Thoracic aorta (tissue), 2 donors: ENCODE data around the gene AUNIP. TPM values are rescaled to one million over a fixed set of nuclear protein-coding genes. Genes with fewer than 3 reads are reported as not detected.

ENCODE experiments used
- ATAC-seq: fragments of 150-250 bp; one replicate; pipeline ENCODE4 v1.8.0; 2017; ENCODE audit warnings: low read depth; ENCODE audit not compliant: insufficient number of reproducible peaks, low FRiP score
- DNase-seq: peaks from one replicate; pipeline ENCODE4 v3.0.0-alpha.2; 2020; ENCODE audit warnings: low spot score
- H3K27ac ChIP-seq, 2 donors: fragments of 200-600 bp; sonication (generic); 1 replicate in 1 of 2; 2 replicates in 1 of 2; pipeline ENCODE4 v1.5.1; 2016; ENCODE audit warnings: mild to moderate bottlenecking in 2 of 2, moderate library complexity in 2 of 2
- H3K27me3 ChIP-seq: fragments of 200-600 bp; sonication (generic); replicated peaks from 2 replicates; pipeline ENCODE4 v1.6.0; 2016; ENCODE audit warnings: mild to moderate bottlenecking; ENCODE audit not compliant: insufficient read depth
- H3K36me3 ChIP-seq: fragments of 200-600 bp; sonication (generic); one replicate; pipeline ENCODE4 v1.5.1; 2016
- H3K4me1 ChIP-seq, 2 donors: fragments of 200-600 bp; sonication (generic); 1 replicate in 1 of 2; 2 replicates in 1 of 2; pipeline versions ENCODE4 v1.5.1 to v1.6.0; 2016; ENCODE audit warnings: low read depth in 2 of 2, mild to moderate bottlenecking in 1 of 2; ENCODE audit not compliant: control insufficient read depth in 1 of 2
- H3K4me3 ChIP-seq: fragments of 200-600 bp; sonication (generic); 2 replicates; pipeline ENCODE4 v1.5.1; 2016; ENCODE audit warnings: mild to moderate bottlenecking
- H3K9me3 ChIP-seq: fragments of 200-600 bp; sonication (generic); 2 replicates; pipeline ENCODE4 v1.5.1; 2016
- total RNA-seq, 2 donors: library from RNA; depleted of rRNA; stranded (reverse); fragments of >200 nt; gene quantifications; one replicate each; pipeline versions ENCODE4 v1.1.0 to v1.2.3, GENCODE V29; 2016
- TF ChIP-seq, protein P1 (sequence below): fragments of 200-600 bp; sonication (generic); IDR thresholded peaks from one replicate; pipeline ENCODE4 v1.5.1; 2019; ENCODE audit warnings: antibody characterized with exemption

AUNIP gene
- total RNA-seq, 2 donors from 2014 or later, result not detected

DNA sequence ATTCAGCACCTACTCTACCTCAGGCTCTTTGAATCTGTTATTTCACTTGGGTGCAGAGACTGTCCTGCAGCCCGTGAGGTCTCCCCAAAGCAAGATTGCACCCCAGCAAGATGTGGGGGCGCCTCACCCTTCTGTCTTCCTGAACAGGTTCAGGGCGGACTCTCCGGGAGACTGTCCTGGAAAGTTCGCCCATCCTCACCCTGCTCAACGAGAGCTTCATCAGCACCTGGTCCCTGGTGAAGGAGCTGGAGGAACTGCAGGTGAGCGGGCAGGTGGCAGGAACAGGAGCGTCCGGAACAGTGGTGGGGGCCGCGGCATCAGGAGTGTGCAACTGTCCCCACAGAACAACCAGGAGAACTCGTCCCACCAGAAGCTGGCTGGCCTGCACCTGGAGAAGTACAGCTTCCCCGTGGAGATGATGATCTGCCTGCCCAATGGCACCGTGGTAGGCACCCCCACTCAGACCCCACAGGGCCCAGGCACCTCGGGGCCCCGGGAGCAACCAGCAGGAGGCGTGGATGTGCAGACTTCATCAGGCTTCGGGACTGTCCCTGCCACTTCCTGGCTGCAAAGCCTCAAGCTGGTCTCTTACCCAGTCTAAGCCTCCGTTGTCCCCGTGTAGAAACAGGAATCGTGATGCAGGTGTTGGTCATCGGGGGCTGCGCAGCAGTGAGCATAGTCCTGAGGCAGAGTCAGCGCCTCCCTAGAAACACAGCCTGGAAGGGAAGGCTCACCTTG, 45.4 kb downstream of the AUNIP start:
- H3K27me3 ChIP-seq, result no peaks in the 10 kb centered on the region
- no peak overlapping the region for H3K4me3 ChIP-seq
- no peaks in the 10 kb centered on the region for H3K9me3 ChIP-seq
- peaks cover 51% of the 10 kb centered on the region for H3K36me3 ChIP-seq
- H3K4me1 ChIP-seq, result peaks cover 6 to 11% of the 10 kb centered on the region in 2 donors
- no peak overlapping the region for H3K27ac ChIP-seq
- no peak for ATAC-seq
- TF ChIP-seq, protein P1, sequence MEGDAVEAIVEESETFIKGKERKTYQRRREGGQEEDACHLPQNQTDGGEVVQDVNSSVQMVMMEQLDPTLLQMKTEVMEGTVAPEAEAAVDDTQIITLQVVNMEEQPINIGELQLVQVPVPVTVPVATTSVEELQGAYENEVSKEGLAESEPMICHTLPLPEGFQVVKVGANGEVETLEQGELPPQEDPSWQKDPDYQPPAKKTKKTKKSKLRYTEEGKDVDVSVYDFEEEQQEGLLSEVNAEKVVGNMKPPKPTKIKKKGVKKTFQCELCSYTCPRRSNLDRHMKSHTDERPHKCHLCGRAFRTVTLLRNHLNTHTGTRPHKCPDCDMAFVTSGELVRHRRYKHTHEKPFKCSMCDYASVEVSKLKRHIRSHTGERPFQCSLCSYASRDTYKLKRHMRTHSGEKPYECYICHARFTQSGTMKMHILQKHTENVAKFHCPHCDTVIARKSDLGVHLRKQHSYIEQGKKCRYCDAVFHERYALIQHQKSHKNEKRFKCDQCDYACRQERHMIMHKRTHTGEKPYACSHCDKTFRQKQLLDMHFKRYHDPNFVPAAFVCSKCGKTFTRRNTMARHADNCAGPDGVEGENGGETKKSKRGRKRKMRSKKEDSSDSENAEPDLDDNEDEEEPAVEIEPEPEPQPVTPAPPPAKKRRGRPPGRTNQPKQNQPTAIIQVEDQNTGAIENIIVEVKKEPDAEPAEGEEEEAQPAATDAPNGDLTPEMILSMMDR, result no peak
- DNase-seq, result no peak

DNA sequence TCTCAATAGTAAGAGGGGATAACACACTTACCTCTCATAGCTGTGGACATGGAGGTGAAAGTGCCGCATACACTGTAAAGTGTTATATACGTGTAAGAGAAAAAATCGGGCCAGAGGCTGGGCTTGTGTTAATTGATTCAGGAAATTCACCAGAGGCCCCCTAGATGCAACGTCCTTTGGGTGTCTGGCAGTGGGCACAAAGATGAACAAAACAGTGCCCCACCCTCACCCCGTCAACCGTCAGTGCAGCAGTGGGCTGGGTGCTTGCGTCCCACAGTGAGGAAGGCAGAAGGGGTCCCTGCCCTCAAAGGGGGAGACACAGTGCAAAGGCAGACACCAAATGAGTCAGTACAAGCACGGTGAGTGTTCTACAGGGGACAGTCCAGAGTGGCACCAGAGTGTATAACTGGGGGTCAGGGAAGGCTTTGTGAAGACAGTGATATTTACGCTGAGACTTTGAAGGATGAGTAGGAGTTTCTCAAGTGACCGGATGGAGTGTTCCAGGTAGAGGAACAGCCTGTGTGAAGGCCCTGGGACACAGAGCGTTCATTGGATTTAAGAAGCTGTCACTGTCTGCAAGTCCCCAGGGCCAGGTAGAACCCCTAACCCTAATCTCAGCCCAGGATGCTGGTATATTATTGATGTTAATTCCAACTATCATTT, 46.1 kb downstream of the AUNIP start:
- ATAC-seq (no peak), DNase-seq (no peak)
- Histone ChIP-seq H3K36me3 (peaks cover 58% of the 10 kb centered on the region), H3K9me3 (no peaks in the 10 kb centered on the region), H3K4me3 (no peak overlapping the region), H3K27ac (no peak overlapping the region), H3K4me1 (peaks cover 0 to 4% of the 10 kb centered on the region in 2 donors), H3K27me3 (no peaks in the 10 kb centered on the region)
- TF ChIP-seq, protein P1, result no peak

DNA sequence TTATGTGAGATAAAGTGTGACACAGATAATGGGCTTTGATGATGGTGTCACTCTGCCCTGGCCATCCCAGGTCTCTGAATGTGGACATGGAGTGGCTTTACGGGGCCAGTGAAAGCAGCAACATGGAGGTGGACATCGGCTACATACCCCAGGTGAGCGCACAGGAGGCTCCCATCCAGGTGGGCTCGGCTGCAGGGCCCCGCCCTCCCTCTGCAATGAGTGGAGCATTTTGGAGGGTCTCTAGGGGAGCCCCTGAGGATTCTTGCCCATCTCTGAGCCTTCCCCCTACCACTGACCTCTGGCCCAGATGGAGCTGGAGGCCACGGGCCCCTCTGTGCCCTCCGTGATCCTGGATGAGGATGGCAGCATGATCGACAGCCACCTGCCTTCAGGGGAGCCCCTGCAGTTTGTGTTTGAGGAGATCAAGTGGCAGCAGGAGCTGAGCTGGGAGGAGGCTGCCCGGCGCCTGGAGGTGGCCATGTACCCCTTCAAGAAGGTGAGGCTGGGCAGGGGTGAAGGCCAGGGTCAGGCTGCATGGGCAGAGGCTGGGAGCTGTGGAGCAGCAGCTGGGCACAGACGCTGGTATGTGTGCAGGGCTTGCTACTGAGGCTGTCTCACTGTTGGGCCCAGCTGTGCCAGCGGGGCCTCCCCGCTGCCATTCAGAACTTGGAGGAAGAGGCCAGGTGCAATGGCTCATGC, 47.7 kb downstream of the AUNIP start:
- DNase-seq (no peak), ATAC-seq (no peak)
- H3K4me1 ChIP-seq, result peaks cover 2 to 12% of the 10 kb centered on the region in 2 donors
- H3K27me3 ChIP-seq, result no peaks in the 10 kb centered on the region
- TF ChIP-seq, protein P1, result no peak
- peaks cover 58% of the 10 kb centered on the region for H3K36me3 ChIP-seq
- no peaks in the 10 kb centered on the region for H3K9me3 ChIP-seq
- H3K4me3 ChIP-seq, result no peak overlapping the region
- H3K27ac ChIP-seq, result no peak overlapping the region

DNA sequence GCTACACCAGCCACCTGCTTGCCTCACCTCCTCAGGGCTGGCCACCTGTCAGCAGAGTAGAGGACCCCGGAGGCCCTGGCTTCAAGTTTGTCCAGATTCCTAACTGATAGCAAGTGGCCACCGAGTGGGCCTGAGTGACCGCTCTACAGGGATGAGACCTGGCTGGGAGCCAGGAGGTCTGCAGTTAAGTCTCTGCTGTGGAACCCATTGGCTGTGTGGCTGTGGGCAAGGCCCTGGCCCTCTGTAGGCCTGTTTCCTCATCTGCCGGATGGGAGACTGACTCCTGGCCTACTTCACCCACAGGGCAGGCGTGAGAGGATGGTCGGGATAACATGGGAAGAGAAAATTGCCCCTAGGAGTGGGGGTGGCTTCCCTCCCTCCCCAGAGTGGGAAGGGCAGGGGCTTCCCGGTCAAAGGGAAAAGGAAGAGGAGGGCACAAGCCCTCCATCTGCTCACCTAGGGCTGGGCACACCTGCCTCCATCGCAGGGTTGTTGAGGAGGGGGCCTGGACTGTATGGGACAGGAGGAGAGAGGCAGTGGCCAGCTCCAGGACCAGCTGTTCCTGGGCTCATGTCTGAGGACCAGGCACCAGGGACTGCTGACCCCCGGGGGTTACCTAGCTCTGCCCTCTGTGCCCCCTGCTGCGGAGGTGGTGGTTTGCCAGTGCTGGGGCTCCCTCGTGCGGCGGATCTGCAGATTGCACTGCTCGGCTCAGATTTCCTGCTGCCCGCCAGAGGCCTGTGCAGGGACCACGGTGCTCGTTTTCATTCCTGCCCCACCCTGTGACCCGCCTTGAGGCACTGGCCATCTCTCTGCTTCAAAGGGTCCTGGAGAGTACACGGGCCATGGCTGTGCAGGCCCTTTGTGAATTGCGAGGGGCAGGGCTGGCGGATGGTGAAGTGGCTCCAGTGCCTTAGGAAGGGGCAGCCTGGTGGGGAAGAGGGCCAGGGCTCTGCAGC, 48.6 kb downstream of the AUNIP start:
- TF ChIP-seq, protein P1, result peak; percentile 93
- ATAC-seq (no peak), DNase-seq (no peak)
- Histone ChIP-seq H3K36me3 (peaks cover 53% of the 10 kb centered on the region), H3K27me3 (no peaks in the 10 kb centered on the region), H3K27ac (peak overlapping the region in 1 of 2 donors; percentile 18), H3K9me3 (no peaks in the 10 kb centered on the region), H3K4me1 (peaks cover 9 to 21% of the 10 kb centered on the region in 2 donors), H3K4me3 (no peak overlapping the region)
